WI38 (cell line): ENCODE results near the gene DYRK4.

Experiments used
- H3K4me3 ChIP-seq: 2 replicates; pipeline ENCODE4 v1.5.1; 2011; ENCODE audit warnings: low read depth, mild to moderate bottlenecking, control low read depth, low read length
- TF ChIP-seq, protein P1 (sequence below): IDR thresholded peaks from 2 replicates; pipeline ENCODE4 v1.5.1; 2012; ENCODE audit warnings: low read depth, mild to moderate bottlenecking, control low read depth, low read length

DYRK4 gene

DNA sequence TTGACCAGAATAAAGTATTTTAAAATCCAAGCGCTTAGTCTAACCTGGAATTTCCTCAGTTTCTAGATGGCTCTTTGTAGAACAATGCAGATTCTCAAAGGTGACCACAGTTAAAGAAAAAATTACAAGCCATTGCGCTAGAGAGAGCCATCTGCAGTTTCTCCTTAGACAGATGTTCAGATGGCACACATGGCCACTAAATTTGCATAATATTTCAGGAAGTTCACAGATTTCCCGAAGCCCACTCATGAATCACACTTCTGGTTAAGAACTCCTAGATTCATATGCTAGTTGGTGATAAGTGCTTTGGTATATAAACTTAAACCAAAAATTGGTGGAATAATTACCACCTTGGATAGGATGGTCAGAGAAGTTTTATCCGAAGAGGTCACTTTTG is 86.1 kb downstream of the DYRK4 start:
- H3K4me3 ChIP-seq, result peak overlapping the region; percentile 91
- TF ChIP-seq, protein P1, sequence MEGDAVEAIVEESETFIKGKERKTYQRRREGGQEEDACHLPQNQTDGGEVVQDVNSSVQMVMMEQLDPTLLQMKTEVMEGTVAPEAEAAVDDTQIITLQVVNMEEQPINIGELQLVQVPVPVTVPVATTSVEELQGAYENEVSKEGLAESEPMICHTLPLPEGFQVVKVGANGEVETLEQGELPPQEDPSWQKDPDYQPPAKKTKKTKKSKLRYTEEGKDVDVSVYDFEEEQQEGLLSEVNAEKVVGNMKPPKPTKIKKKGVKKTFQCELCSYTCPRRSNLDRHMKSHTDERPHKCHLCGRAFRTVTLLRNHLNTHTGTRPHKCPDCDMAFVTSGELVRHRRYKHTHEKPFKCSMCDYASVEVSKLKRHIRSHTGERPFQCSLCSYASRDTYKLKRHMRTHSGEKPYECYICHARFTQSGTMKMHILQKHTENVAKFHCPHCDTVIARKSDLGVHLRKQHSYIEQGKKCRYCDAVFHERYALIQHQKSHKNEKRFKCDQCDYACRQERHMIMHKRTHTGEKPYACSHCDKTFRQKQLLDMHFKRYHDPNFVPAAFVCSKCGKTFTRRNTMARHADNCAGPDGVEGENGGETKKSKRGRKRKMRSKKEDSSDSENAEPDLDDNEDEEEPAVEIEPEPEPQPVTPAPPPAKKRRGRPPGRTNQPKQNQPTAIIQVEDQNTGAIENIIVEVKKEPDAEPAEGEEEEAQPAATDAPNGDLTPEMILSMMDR, result no peak

DNA sequence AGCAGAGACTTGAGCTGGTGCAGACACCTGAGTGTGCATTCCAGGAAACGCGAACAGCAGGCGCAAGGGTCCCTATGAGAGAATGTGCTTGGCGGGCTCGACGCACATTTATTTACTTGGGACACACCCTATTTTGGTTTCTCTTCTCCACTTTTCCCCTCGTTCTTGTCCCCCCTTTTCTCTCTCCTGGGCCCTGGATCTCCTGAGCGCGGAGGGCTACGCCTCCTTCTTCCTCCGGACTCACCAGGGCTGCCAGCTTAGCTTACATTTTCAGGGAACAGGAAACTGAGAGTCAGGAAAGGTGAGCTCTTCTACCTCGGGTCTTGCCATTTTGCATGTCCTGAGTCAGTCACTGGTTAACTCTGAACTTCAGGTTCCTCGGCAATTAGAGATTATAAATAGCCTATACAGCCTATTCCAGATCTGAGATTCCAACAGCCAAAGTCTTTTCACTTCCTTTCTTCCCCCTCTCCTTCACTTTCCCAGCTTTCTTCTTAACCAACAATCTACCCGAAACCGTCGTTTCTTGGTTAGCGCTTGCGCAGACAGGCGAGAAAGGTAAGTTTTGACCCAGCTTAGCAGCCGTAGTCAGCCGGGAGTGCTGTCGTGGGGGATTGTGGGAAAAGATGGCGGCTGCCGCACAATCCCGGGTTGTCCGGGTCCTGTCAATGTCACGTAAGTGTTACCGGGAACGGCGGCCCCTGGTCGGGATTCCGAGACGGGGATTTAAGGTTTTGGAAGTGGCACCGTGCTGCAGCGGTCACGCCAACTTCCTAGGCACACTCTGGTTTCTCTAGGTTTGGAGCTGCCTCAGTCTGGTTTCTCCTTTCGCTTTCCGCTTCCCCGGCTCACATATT is 86.7 kb downstream of the DYRK4 start, which contains the start of the genes AKAP3 and NDUFA9:
Gene AKAP3 (minus strand): TSS at position 551 of the 857 bp plus-strand sequence. CDS start 10,855 bp downstream, outside the sequence.
Gene NDUFA9 (plus strand): TSS at position 614 of the 857 bp plus-strand sequence. CDS start 13 bp downstream, at position 627.
- peak within 1 kb of the TSS; percentile 91 for H3K4me3 ChIP-seq
- TF ChIP-seq, protein P1, result no peak

DNA sequence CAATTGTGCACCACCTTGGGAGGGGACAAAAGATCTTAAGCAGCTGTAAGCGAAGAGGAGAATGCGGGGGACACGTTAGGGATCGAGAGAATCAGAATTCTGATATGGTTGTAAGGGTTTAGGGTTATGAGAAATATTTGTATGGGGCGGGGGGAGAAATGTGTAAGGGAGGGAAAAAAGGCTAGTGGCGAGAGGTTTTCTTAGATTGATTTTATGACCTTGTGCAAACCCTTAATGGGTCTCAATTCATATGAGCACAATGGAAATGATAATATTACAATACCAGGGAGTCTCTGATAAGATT is 87.3 kb downstream of the DYRK4 start:
- TF ChIP-seq, protein P1, result no peak
- H3K4me3 ChIP-seq, result peak overlapping the region; percentile 91

DNA sequence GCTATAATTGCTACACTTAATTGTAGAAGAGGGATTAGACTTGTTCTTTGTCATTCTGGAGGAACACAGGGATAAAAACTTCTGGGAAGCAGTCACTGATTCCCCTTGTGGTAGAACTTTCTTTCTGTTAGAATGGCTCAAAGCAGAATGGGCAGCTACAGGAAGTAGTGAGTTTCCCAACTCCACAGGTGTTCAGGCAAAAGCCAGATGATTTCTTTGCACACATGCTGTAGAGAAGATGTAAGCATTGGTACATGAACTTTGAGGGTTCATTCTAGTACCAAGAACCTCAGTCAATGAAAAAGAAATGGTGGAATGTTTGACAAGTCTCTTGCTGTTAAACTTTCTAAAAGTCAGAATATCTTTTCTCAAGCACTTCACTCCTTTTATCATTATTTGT is 91.2 kb downstream of the DYRK4 start:
- no peak overlapping the region for H3K4me3 ChIP-seq
- TF ChIP-seq, protein P1, result no peak

DNA sequence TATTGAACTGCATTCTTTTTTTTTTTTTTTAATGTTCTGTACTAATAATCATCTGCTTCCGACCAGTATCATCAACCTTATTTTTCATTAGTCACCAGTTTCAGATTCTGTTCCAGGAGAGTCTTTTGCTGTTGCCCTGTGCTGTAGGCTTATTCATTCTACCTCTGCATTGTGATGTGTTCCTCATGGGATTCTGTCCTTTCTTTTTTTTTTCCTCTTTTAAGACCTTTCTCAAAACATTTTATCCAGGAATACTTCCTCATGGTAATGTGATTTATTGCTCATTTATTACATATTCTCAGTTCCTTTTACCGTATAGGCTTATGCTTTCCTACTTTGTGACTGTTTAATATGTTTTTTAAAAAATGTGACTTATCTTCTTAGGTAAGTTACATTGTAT is 91.7 kb downstream of the DYRK4 start:
- TF ChIP-seq, protein P1, result no peak

More for the DNA sequence above, 91.7 kb downstream of the DYRK4 start:
- H3K4me3 ChIP-seq, result no peak overlapping the region
